ENCODE measurements around the gene OR56A4. TPM values are rescaled to one million over a fixed set of nuclear protein-coding genes. Genes with fewer than 3 reads are reported as not detected.

Gene OR56A4
- total RNA-seq, 1 experiment from 2014 or later = not detected

GRCh38 chr11:6052374-6052773, 45.6 kb upstream of the OR56A4 start:
- TF ChIP-seq REST (IDR thresholded peaks at IDR 0.05; ENCODE audit: insufficient read depth in 1 of 2, low read depth in 2 of 2, low read length in 1 of 2) (no peak), TCF7L2 (IDR thresholded peaks at IDR 0.05; ENCODE audit: low read depth, low read length) (no peak), SIN3A (IDR thresholded peaks at IDR 0.05; ENCODE audit: borderline replicate concordance, insufficient read depth, low read depth, low read length) (no peak), CTCF (IDR thresholded peaks at IDR 0.05) (no peak), POLR2AphosphoS5 (IDR thresholded peaks at IDR 0.05; ENCODE audit: low read depth, low read length) (no peak)
- BruUV-seq (replicated peaks) = no TSS peak
- H3K27ac ChIP-seq (ENCODE audit: low read length) = no peak overlapping the region
- ATAC-seq (no peak), DNase-seq (ENCODE audit: low read depth, low spot score) (no peak)
- in situ Hi-C loops (cut with HindIII; ENCODE audit: low pct_unique_long_range_greater_than_20kb, low sequenced_read_pairs) (no loop called here), intact Hi-C loops (cut with micrococcal nuclease; ENCODE audit: unreplicated experiment) (no loop called here)
- no peaks in the 10 kb centered on the region for H3K36me3 ChIP-seq (ENCODE audit: control insufficient read depth, insufficient read depth, low read length)
- CTCF ChIA-PET = no interaction called here
- peaks cover 8% of the 10 kb centered on the region for H3K27me3 ChIP-seq (ENCODE audit: control insufficient read depth, insufficient read depth, low read length)
- POLR2A ChIA-PET = no interaction called here
- no peak overlapping the region for H3K4me3 ChIP-seq (ENCODE audit: low read depth in 2 of 2, low read length in 2 of 2)
- no peaks in the 10 kb centered on the region for H3K9me3 ChIP-seq (ENCODE audit: control insufficient read depth, insufficient read depth, low read depth, low read length)
- H3K4me1 ChIP-seq (ENCODE audit: control insufficient read depth, insufficient read depth, low read length) = no peaks in the 10 kb centered on the region

GRCh38 chr11:6040874-6041273, 34.1 kb upstream of the OR56A4 start:
- no peak overlapping the region for H3K27ac ChIP-seq (ENCODE audit: low read length)
- intact Hi-C loops (cut with micrococcal nuclease; ENCODE audit: unreplicated experiment) = no loop called here
- no peak for DNase-seq (ENCODE audit: low read depth, low spot score)
- no peaks in the 10 kb centered on the region; the same call in 1 of the 2 replicates for H3K27me3 ChIP-seq (ENCODE audit: control insufficient read depth, insufficient read depth, low read length)
- H3K4me3 ChIP-seq (ENCODE audit: low read depth in 2 of 2, low read length in 2 of 2) = no peak overlapping the region
- H3K9me3 ChIP-seq (ENCODE audit: control insufficient read depth, insufficient read depth, low read depth, low read length) = no peaks in the 10 kb centered on the region
- no peaks in the 10 kb centered on the region for H3K36me3 ChIP-seq (ENCODE audit: control insufficient read depth, insufficient read depth, low read length)
- BruUV-seq (replicated peaks) = no TSS peak
- CTCF ChIA-PET = interaction anchor here (1.2 kb wide), 1 partner anchor 210 kb away, joined by 5 read pairs; no protein-coding TSS in a partner anchor
- in situ Hi-C loops (cut with HindIII; ENCODE audit: low pct_unique_long_range_greater_than_20kb, low sequenced_read_pairs) = no loop called here
- POLR2A ChIA-PET = interaction anchor here (0.6 kb wide), 1 partner anchor 305 kb away, joined by 3 read pairs; no protein-coding TSS in a partner anchor
- no peak for TF ChIP-seq REST (IDR thresholded peaks at IDR 0.05; ENCODE audit: insufficient read depth in 1 of 2, low read depth in 2 of 2, low read length in 1 of 2)
- no peak for TF ChIP-seq POLR2AphosphoS5 (IDR thresholded peaks at IDR 0.05; ENCODE audit: low read depth, low read length)
- no peak for TF ChIP-seq CTCF (IDR thresholded peaks at IDR 0.05)
- no peak for TF ChIP-seq SIN3A (IDR thresholded peaks at IDR 0.05; ENCODE audit: borderline replicate concordance, insufficient read depth, low read depth, low read length)
- TF ChIP-seq TCF7L2 (IDR thresholded peaks at IDR 0.05; ENCODE audit: low read depth, low read length) = no peak
- no peaks in the 10 kb centered on the region for H3K4me1 ChIP-seq (ENCODE audit: control insufficient read depth, insufficient read depth, low read length)
- no peak for ATAC-seq

All from Panc1 (cell line).